ENCODE results near the gene C12orf56. TPM values are rescaled to one million over a fixed set of nuclear protein-coding genes. Genes with fewer than 3 reads are reported as not detected.

The C12orf56 gene
- total and polyA plus RNA-seq, 2 donors (not counting 3 experiments of a cell fraction or from before 2014, with no cell fraction given), result 0.06 TPM; not detected in 1

- CTCF ChIA-PET, result no interaction called here
- POLR2A ChIA-PET, result no interaction called here
- H2AFZ ChIP-seq (ENCODE audit: low read depth, low read length), result no peak overlapping the region
- DNase-seq (ENCODE audit: low read depth, low spot score), result no peak
- intact Hi-C loops (cut with micrococcal nuclease) (no loop called here), dilution Hi-C loops (cut with MboI; ENCODE audit: extremely low pct_ligation_motif_present, low sequenced_read_pairs) (no loop called here)
- no peaks in the 10 kb centered on the region for H3K4me1 ChIP-seq (ENCODE audit: control insufficient read depth, extremely low read depth, insufficient read depth, low read length)
- no TSS peak for BruUV-seq (replicated peaks)
- H3K9me1 ChIP-seq (replicated peaks; ENCODE audit: control insufficient read depth, extremely low read depth, insufficient read depth, low read length), result no peaks in the 10 kb centered on the region
- no peaks in the 10 kb centered on the region for H3K9me3 ChIP-seq (replicated peaks; ENCODE audit: control insufficient read depth, insufficient read depth, low read length)
- H3K27ac ChIP-seq (ENCODE audit: insufficient read depth, low read depth, low read length), result no peak overlapping the region
- peaks cover 29 to 45% of the 10 kb centered on the region in 2 experiments for H3K36me3 ChIP-seq (ENCODE audit: control insufficient read depth in 2 of 2, extremely low read depth in 1 of 2, insufficient read depth in 2 of 2, low read length in 2 of 2)
- H3K4me3 ChIP-seq (replicated peaks in 1 of 3; ENCODE audit: insufficient read depth in 1 of 3, low read depth in 1 of 3, low read length in 3 of 3), result no peak overlapping the region
- TF ChIP-seq, protein P1, sequence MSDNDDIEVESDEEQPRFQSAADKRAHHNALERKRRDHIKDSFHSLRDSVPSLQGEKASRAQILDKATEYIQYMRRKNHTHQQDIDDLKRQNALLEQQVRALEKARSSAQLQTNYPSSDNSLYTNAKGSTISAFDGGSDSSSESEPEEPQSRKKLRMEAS (IDR thresholded peaks at IDR 0.05; ENCODE audit: insufficient read depth, insufficient read length), result no peak
- TF ChIP-seq POLR2AphosphoS5 (IDR thresholded peaks at IDR 0.05; ENCODE audit: insufficient read depth, low read depth, low read length) (no peak), EZH2 (IDR thresholded peaks at IDR 0.05; ENCODE audit: borderline replicate concordance, low read depth, low read length, severe bottlenecking) (no peak), GATA2 (IDR thresholded peaks at IDR 0.05; ENCODE audit: insufficient read depth, insufficient read length, low read depth, low read length) (no peak)
- H3K4me2 ChIP-seq (ENCODE audit: insufficient read depth, low read length), result no peak overlapping the region
- no peaks in the 10 kb centered on the region for H3K79me2 ChIP-seq (ENCODE audit: control insufficient read depth, insufficient read depth, low read length)
- no peaks in the 10 kb centered on the region for H4K20me1 ChIP-seq (replicated peaks; ENCODE audit: control insufficient read depth, extremely low read depth, insufficient read depth, low read length)
- H3K27me3 ChIP-seq (ENCODE audit: control insufficient read depth in 2 of 2, insufficient read depth in 2 of 2, low read length in 2 of 2), result no peaks in the 10 kb centered on the region
- H3K9ac ChIP-seq (replicated peaks; ENCODE audit: extremely low read depth, insufficient read depth, low read length), result no peak overlapping the region
- no peak for FAIRE-seq
Measured at GRCh38 chr12:64427988-64428387, 37.4 kb upstream of the C12orf56 start.

- Histone ChIP-seq H3K27ac (ENCODE audit: insufficient read depth, low read depth, low read length) (peak overlapping the region; percentile 40), H3K4me3 (replicated peaks in 1 of 3; ENCODE audit: insufficient read depth in 1 of 3, low read depth in 1 of 3, low read length in 3 of 3) (peak overlapping the region in 1 of 3 experiments; percentile 36), H3K9me3 (replicated peaks; ENCODE audit: control insufficient read depth, insufficient read depth, low read length) (no peaks in the 10 kb centered on the region), H2AFZ (ENCODE audit: low read depth, low read length) (no peak overlapping the region), H3K79me2 (ENCODE audit: control insufficient read depth, insufficient read depth, low read length) (peaks cover 1% of the 10 kb centered on the region), H3K36me3 (ENCODE audit: control insufficient read depth in 2 of 2, extremely low read depth in 1 of 2, insufficient read depth in 2 of 2, low read length in 2 of 2) (peaks cover 12 to 43% of the 10 kb centered on the region in 2 experiments), H3K27me3 (ENCODE audit: control insufficient read depth in 2 of 2, insufficient read depth in 2 of 2, low read length in 2 of 2) (no peaks in the 10 kb centered on the region), H3K4me1 (ENCODE audit: control insufficient read depth, extremely low read depth, insufficient read depth, low read length) (peaks cover 16% of the 10 kb centered on the region), H3K9ac (replicated peaks; ENCODE audit: extremely low read depth, insufficient read depth, low read length) (peak overlapping the region; percentile 4), H3K9me1 (replicated peaks; ENCODE audit: control insufficient read depth, extremely low read depth, insufficient read depth, low read length) (no peaks in the 10 kb centered on the region), H4K20me1 (replicated peaks; ENCODE audit: control insufficient read depth, extremely low read depth, insufficient read depth, low read length) (no peaks in the 10 kb centered on the region), H3K4me2 (ENCODE audit: insufficient read depth, low read length) (peak overlapping the region; percentile 83)
- no peak for TF ChIP-seq FOS (IDR thresholded peaks at IDR 0.05; ENCODE audit: borderline replicate concordance, insufficient read depth, low read length)
- TF ChIP-seq, protein P1 (IDR thresholded peaks at IDR 0.05; ENCODE audit: insufficient read depth, insufficient read length), result no peak
- TF ChIP-seq EZH2 (IDR thresholded peaks at IDR 0.05; ENCODE audit: borderline replicate concordance, low read depth, low read length, severe bottlenecking), result no peak
- TF ChIP-seq POLR2A (IDR thresholded peaks at IDR 0.05; ENCODE audit: low read depth, low read length), result no peak
- no peak for TF ChIP-seq GATA2 (IDR thresholded peaks at IDR 0.05; ENCODE audit: insufficient read depth, insufficient read length, low read depth, low read length)
- TF ChIP-seq JUN (IDR thresholded peaks at IDR 0.05; ENCODE audit: borderline replicate concordance, insufficient read depth, insufficient read length, low read depth), result no peak
- TF ChIP-seq MYC (IDR thresholded peaks at IDR 0.05; ENCODE audit: low read depth, low read length), result no peak
- TF ChIP-seq CTCF (IDR thresholded peaks at IDR 0.05; ENCODE audit: extremely low read depth in 1 of 2, insufficient read depth in 1 of 2, low read depth in 1 of 2, low read length in 2 of 2), result no peak
- TF ChIP-seq POLR2AphosphoS5 (IDR thresholded peaks at IDR 0.05; ENCODE audit: insufficient read depth, low read depth, low read length), result no peak
- intact Hi-C loops (cut with micrococcal nuclease), result no loop called here
- FAIRE-seq (peak; percentile 56), DNase-seq (ENCODE audit: low read depth, low spot score) (peak; percentile 61)
- dilution Hi-C loops (cut with MboI; ENCODE audit: extremely low pct_ligation_motif_present, low sequenced_read_pairs), result no loop called here
- POLR2A ChIA-PET, result no interaction called here
- no TSS peak for BruUV-seq (replicated peaks)
- CTCF ChIA-PET, result interaction anchor here (0.6 kb wide), 1 partner anchor 279 kb away, joined by 3 read pairs; no protein-coding TSS in a partner anchor
Measured at GRCh38 chr12:64419696-64420095, 29.1 kb upstream of the C12orf56 start.
